Measurements from ENCODE around the gene MAPK9.

GRCh38 chr5:180296771-180297170 lies 4.9 kb upstream of the MAPK9 start:
- TF ChIP-seq CTCF (conservative IDR thresholded peaks at IDR 0.05; ENCODE audit: low read length) (no peak), EZH2phosphoT487 (IDR thresholded peaks at IDR 0.05; ENCODE audit: borderline replicate concordance) (no peak)

Measured in Loucy (cell line).